NB4 (cell line): ENCODE measurements around the gene SLC7A5.

ENCODE experiments used
- CTCF ChIP-seq: IDR thresholded peaks from one replicate; pipeline ENCODE4 v1.5.1; 2012; ENCODE audit warnings: low read depth, low read length
- POLR2A ChIP-seq: IDR thresholded peaks from 2 replicates; pipeline ENCODE4 v1.6.1; 2011; ENCODE audit warnings: mild to moderate bottlenecking; ENCODE audit not compliant: insufficient read length; ENCODE audit errors: extremely low read depth

GRCh38 chr16:87782033-87782432 is 87.3 kb downstream of the SLC7A5 start:
- TF ChIP-seq CTCF (no peak), POLR2A (no peak)
